SK-N-SH (cell line): ENCODE data around the gene SETSIP. TPM values are rescaled to one million over a fixed set of nuclear protein-coding genes. Genes with fewer than 3 reads are reported as not detected.

Experiments
- CTCF ChIA-PET: fragments of 300-600, 350-600 bp; formaldehyde crosslinking; extraction: SDS; loops from one replicate; lab custom pipeline; 2021; lab: Yijun Ruan, JAX
- POLR2A ChIA-PET: fragments of 350-600 bp; sonication (Branson Sonifier 250); formaldehyde crosslinking; extraction: SDS; loops from one replicate; lab custom pipeline; 2020; ENCODE audit warnings: antibody characterized with exemption, inconsistent platforms; lab: Yijun Ruan, JAX
- DNase-seq: peaks from one replicate; pipeline ENCODE4 v3.0.0; 2012
- H2AFZ ChIP-seq: fragments of 200-600 bp; sonication (generic); 2 replicates; pipeline ENCODE4 v1.8.1; 2016; ENCODE audit warnings: antibody characterized with exemption, mild to moderate bottlenecking, low read depth
- H3F3A ChIP-seq: fragments of 200-600 bp; sonication (generic); replicated peaks from 2 replicates; pipeline ENCODE3; 2016; ENCODE audit warnings: antibody characterized with exemption, mild to moderate bottlenecking; ENCODE audit not compliant: insufficient read depth
- H3K27ac ChIP-seq, 2 experiments: fragments of 200-500 bp in 1 of 2; fragments of 200-600 bp in 1 of 2; sonication (Bioruptor generic) in 1 of 2; sonication (generic), shearing (Covaris generic) in 1 of 2; 2 replicates each; pipeline versions ENCODE4 v1.5.1 to v1.6.1; 2014 to 2016; ENCODE audit warnings: low read depth in 2 of 2, inconsistent platforms in 1 of 2, low read length in 1 of 2, mild to moderate bottlenecking in 1 of 2, mixed read lengths in 1 of 2
- H3K27me3 ChIP-seq: fragments of 200-600 bp; sonication (generic), shearing (Covaris generic); 2 replicates; pipeline ENCODE4 v1.6.1; 2016; ENCODE audit warnings: mixed run types; ENCODE audit not compliant: insufficient read depth
- H3K36me3 ChIP-seq, 2 experiments: fragments of 200-500 bp in 1 of 2; fragments of 200-600 bp in 1 of 2; sonication (Bioruptor generic) in 1 of 2; sonication (generic) in 1 of 2; replicated peaks in 1 of 2; 2 replicates each; pipeline versions ENCODE3 to v1.5.1; 2014 to 2016; ENCODE audit warnings: low read length in 1 of 2, mild to moderate bottlenecking in 1 of 2; ENCODE audit not compliant: insufficient read depth in 2 of 2, control insufficient read depth in 1 of 2
- H3K4me1 ChIP-seq, 2 experiments: fragments of 200-500 bp in 1 of 2; fragments of 200-600 bp in 1 of 2; sonication (Bioruptor generic) in 1 of 2; sonication (generic), shearing (Covaris generic) in 1 of 2; 2 replicates each; pipeline versions ENCODE4 v1.5.1 to v1.6.1; 2014 to 2016; ENCODE audit warnings: low read depth in 1 of 2, low read length in 1 of 2, mixed run types in 1 of 2; ENCODE audit not compliant: insufficient read depth in 2 of 2, control insufficient read depth in 1 of 2
- H3K4me2 ChIP-seq: fragments of 200-600 bp; sonication (generic), shearing (Covaris generic); 2 replicates; pipeline ENCODE4 v1.6.1; 2017; ENCODE audit warnings: mixed run types
- H3K4me3 ChIP-seq, 2 experiments: fragments of 200-500 bp in 1 of 2; fragments of 200-600 bp in 1 of 2; sonication (Bioruptor generic) in 1 of 2; sonication (generic), shearing (Covaris generic) in 1 of 2; 2 replicates each; pipeline versions ENCODE4 v1.5.1 to v1.8.1; 2014 to 2016; ENCODE audit warnings: low read depth in 2 of 2, inconsistent platforms in 1 of 2, low read length in 1 of 2, mild to moderate bottlenecking in 1 of 2, mixed read lengths in 1 of 2, moderate library complexity in 1 of 2
- H3K79me2 ChIP-seq: fragments of 200-600 bp; sonication (generic); 2 replicates; pipeline ENCODE4 v1.8.1; 2017; ENCODE audit warnings: mild to moderate bottlenecking; ENCODE audit not compliant: insufficient read depth
- H3K9ac ChIP-seq: fragments of 200-600 bp; sonication (generic); 2 replicates; pipeline ENCODE4 v1.6.1; 2017; ENCODE audit warnings: mixed run types
- H3K9me2 ChIP-seq: fragments of 200-600 bp; sonication (generic); 2 replicates; pipeline ENCODE4 v1.6.1; 2017; ENCODE audit warnings: mixed run types
- H3K9me3 ChIP-seq: fragments of 200-600 bp; sonication (generic); 2 replicates; pipeline ENCODE4 v1.6.1; 2017; ENCODE audit warnings: mixed run types, mild to moderate bottlenecking, moderate library complexity
- H4K20me1 ChIP-seq: fragments of 200-600 bp; sonication (generic); 2 replicates; pipeline ENCODE4 v1.6.1; 2017; ENCODE audit warnings: mild to moderate bottlenecking, mixed run types; ENCODE audit not compliant: insufficient read depth
- ELF1 ChIP-seq: IDR thresholded peaks from 2 replicates; pipeline ENCODE4 v1.4.0; 2012
- EZH2phosphoT487 ChIP-seq: fragments of 200-600 bp; sonication (generic); IDR thresholded peaks from 2 replicates; pipeline ENCODE4 v1.6.1; 2017; ENCODE audit warnings: low read depth, mixed run types, mild to moderate bottlenecking, antibody characterized with exemption, moderate library complexity, borderline replicate concordance
- FOSL2 ChIP-seq: IDR thresholded peaks from 2 replicates; pipeline ENCODE4 v1.4.0; 2012; ENCODE audit warnings: low read depth, mild to moderate bottlenecking, moderate library complexity, borderline replicate concordance
- GABPA ChIP-seq: IDR thresholded peaks from 2 replicates; pipeline ENCODE4 v1.4.0; 2012; ENCODE audit warnings: low read depth, mild to moderate bottlenecking
- GATA2 ChIP-seq: sonication (generic); formaldehyde crosslinking; IDR thresholded peaks from 2 replicates; pipeline ENCODE4 v1.5.0; 2020; ENCODE audit warnings: mild to moderate bottlenecking, missing genetic modification reagents
- NRF1 ChIP-seq: IDR thresholded peaks from 2 replicates; pipeline ENCODE4 v1.6.1; 2012; ENCODE audit warnings: low read depth, mild to moderate bottlenecking, low read length
- RAD21 ChIP-seq: IDR thresholded peaks from 2 replicates; pipeline ENCODE4 v1.6.1; 2012; ENCODE audit warnings: mild to moderate bottlenecking, low read length
- RFX5 ChIP-seq: IDR thresholded peaks from 2 replicates; pipeline ENCODE4 v1.6.1; 2012; ENCODE audit warnings: mild to moderate bottlenecking, improper control_type of control experiment, low read length
- RXRA ChIP-seq: IDR thresholded peaks from 2 replicates; pipeline ENCODE4 v1.4.0; 2012; ENCODE audit warnings: low read depth, mild to moderate bottlenecking, borderline replicate concordance
- SIN3A ChIP-seq: IDR thresholded peaks from 2 replicates; pipeline ENCODE4 v1.6.1; 2012; ENCODE audit warnings: low read depth, mild to moderate bottlenecking, low read length, moderate library complexity, borderline replicate concordance
- TEAD4 ChIP-seq: IDR thresholded peaks from 2 replicates; pipeline ENCODE4 v1.4.0; 2012; ENCODE audit warnings: mild to moderate bottlenecking, borderline replicate concordance; ENCODE audit not compliant: insufficient read depth
- WGBS: methylation state at CpG from one replicate; pipeline ENCODE4 v1.1.6; 2017; ENCODE audit warnings: low lambda C conversion rate; 5-methylcytosine and 5-hydroxymethylcytosine counted together
- polyA plus RNA-seq, 3 experiments: library from polyadenylated mRNA; depleted of rRNA; stranded (reverse); fragments of >200 nt; gene quantifications; 2 replicates each; pipeline ENCODE4 v1.2.3, GENCODE V29; 2012
- TF ChIP-seq, protein P1 (sequence below): IDR thresholded peaks from 2 replicates; pipeline ENCODE4 v1.4.0; 2012; ENCODE audit warnings: low read depth
- TF ChIP-seq, protein P2 (sequence below): fragments of 150-350 bp; IDR thresholded peaks from 2 replicates; pipeline ENCODE4 v1.6.1; 2017; ENCODE audit warnings: antibody characterized with exemption, low read length, low read depth, borderline replicate concordance
- TF ChIP-seq, protein P3 (sequence below): IDR thresholded peaks from 2 replicates; pipeline ENCODE4 v1.6.1; 2012; ENCODE audit warnings: mild to moderate bottlenecking, low read depth, low read length, moderate library complexity
- TF ChIP-seq, protein P4 (sequence below): fragments of 200-600 bp; sonication (generic); IDR thresholded peaks from 2 replicates; pipeline ENCODE4 v1.6.1; 2017; ENCODE audit warnings: antibody characterized with exemption, mild to moderate bottlenecking, moderate library complexity
- TF ChIP-seq, protein P5 (sequence below): fragments of 150-350 bp; IDR thresholded peaks from 2 replicates; pipeline ENCODE4 v1.6.1; 2016; ENCODE audit warnings: mild to moderate bottlenecking, low read depth, low read length
- TF ChIP-seq, protein P6 (sequence below): IDR thresholded peaks from 2 replicates; pipeline ENCODE4 v1.4.0; 2012; ENCODE audit warnings: low read depth, borderline replicate concordance

The SETSIP gene
- polyA plus RNA-seq, 1 of the 3 experiments (the other 2 are of a cell fraction), result not detected

DNA sequence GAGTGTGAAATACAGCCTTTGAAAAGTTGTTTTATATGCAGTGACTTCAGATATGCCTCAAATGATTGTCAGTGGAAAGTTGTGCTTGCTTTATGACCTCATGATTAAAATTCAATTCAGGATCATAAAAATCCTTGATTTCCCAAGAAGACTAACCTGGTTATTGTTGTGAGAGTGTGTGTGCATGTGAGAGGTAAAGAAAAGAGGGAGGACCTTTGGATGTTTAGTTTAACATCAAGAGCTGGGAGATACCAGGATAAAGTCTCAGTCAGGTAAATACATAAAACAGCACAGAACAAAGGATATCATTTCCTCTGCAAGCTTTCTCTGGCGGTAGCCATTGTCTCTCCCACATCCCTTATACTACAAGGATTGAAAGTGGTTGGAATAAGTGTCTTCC is 19.4 kb upstream of the SETSIP start:
- POLR2A ChIA-PET, result no interaction called here
- CTCF ChIA-PET, result interaction anchor here (0.7 kb wide), 1 partner anchor 98 kb away, joined by 3 read pairs; no protein-coding TSS in a partner anchor
- H3K4me3 ChIP-seq, result no peak overlapping the region

DNA sequence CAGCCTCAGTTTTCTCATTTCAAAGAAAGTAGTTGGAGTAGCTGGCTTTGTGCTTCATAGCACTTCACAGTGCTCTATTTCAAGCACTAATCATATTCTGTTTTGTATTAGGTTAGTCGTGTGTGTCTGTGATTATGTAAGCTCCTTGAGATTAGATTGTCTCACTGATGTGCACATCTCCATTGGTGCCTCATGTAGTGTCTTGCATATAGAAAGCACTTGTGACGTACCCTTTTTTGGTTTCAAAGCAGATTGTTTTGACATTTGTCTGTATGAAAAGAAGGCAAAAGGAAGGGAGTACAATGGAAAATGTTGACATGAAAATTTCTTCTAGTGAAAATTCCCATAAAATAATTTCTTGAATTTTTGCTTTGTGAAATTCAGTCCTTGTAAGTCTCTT is 18.9 kb upstream of the SETSIP start:
- CTCF ChIA-PET, result no interaction called here
- no peaks in the 10 kb centered on the region for H4K20me1 ChIP-seq
- WGBS, result 46% methylated on average over 2 of the region's 2 CpGs
- no peak overlapping the region for H3K9ac ChIP-seq
- H2AFZ ChIP-seq, result no peak overlapping the region
- H3F3A ChIP-seq, result no peaks in the 10 kb centered on the region
- no peak overlapping the region for H3K27ac ChIP-seq
- no peaks in the 10 kb centered on the region for H3K4me1 ChIP-seq
- POLR2A ChIA-PET, result no interaction called here
- H3K79me2 ChIP-seq, result no peaks in the 10 kb centered on the region
- no peak overlapping the region for H3K4me3 ChIP-seq
- H3K27me3 ChIP-seq, result no peaks in the 10 kb centered on the region
- H3K9me3 ChIP-seq, result no peaks in the 10 kb centered on the region
- DNase-seq, result no peak
- H3K36me3 ChIP-seq, result no peaks in the 10 kb centered on the region
- no peaks in the 10 kb centered on the region for H3K9me2 ChIP-seq
- no peak overlapping the region for H3K4me2 ChIP-seq
- TF ChIP-seq SIN3A (no peak), TEAD4 (no peak), EZH2phosphoT487 (no peak), NRF1 (no peak), RFX5 (no peak), GATA2 (CRISPR knock-in tag) (no peak), RXRA (no peak), ELF1 (no peak), RAD21 (no peak), FOSL2 (no peak)
- TF ChIP-seq, protein P1, sequence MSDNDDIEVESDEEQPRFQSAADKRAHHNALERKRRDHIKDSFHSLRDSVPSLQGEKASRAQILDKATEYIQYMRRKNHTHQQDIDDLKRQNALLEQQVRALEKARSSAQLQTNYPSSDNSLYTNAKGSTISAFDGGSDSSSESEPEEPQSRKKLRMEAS, result no peak
- TF ChIP-seq, protein P2, sequence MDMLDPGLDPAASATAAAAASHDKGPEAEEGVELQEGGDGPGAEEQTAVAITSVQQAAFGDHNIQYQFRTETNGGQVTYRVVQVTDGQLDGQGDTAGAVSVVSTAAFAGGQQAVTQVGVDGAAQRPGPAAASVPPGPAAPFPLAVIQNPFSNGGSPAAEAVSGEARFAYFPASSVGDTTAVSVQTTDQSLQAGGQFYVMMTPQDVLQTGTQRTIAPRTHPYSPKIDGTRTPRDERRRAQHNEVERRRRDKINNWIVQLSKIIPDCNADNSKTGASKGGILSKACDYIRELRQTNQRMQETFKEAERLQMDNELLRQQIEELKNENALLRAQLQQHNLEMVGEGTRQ, result no peak
- TF ChIP-seq, protein P3, sequence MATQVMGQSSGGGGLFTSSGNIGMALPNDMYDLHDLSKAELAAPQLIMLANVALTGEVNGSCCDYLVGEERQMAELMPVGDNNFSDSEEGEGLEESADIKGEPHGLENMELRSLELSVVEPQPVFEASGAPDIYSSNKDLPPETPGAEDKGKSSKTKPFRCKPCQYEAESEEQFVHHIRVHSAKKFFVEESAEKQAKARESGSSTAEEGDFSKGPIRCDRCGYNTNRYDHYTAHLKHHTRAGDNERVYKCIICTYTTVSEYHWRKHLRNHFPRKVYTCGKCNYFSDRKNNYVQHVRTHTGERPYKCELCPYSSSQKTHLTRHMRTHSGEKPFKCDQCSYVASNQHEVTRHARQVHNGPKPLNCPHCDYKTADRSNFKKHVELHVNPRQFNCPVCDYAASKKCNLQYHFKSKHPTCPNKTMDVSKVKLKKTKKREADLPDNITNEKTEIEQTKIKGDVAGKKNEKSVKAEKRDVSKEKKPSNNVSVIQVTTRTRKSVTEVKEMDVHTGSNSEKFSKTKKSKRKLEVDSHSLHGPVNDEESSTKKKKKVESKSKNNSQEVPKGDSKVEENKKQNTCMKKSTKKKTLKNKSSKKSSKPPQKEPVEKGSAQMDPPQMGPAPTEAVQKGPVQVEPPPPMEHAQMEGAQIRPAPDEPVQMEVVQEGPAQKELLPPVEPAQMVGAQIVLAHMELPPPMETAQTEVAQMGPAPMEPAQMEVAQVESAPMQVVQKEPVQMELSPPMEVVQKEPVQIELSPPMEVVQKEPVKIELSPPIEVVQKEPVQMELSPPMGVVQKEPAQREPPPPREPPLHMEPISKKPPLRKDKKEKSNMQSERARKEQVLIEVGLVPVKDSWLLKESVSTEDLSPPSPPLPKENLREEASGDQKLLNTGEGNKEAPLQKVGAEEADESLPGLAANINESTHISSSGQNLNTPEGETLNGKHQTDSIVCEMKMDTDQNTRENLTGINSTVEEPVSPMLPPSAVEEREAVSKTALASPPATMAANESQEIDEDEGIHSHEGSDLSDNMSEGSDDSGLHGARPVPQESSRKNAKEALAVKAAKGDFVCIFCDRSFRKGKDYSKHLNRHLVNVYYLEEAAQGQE, result no peak
- TF ChIP-seq, protein P4, sequence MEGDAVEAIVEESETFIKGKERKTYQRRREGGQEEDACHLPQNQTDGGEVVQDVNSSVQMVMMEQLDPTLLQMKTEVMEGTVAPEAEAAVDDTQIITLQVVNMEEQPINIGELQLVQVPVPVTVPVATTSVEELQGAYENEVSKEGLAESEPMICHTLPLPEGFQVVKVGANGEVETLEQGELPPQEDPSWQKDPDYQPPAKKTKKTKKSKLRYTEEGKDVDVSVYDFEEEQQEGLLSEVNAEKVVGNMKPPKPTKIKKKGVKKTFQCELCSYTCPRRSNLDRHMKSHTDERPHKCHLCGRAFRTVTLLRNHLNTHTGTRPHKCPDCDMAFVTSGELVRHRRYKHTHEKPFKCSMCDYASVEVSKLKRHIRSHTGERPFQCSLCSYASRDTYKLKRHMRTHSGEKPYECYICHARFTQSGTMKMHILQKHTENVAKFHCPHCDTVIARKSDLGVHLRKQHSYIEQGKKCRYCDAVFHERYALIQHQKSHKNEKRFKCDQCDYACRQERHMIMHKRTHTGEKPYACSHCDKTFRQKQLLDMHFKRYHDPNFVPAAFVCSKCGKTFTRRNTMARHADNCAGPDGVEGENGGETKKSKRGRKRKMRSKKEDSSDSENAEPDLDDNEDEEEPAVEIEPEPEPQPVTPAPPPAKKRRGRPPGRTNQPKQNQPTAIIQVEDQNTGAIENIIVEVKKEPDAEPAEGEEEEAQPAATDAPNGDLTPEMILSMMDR, result no peak
- TF ChIP-seq, protein P5, sequence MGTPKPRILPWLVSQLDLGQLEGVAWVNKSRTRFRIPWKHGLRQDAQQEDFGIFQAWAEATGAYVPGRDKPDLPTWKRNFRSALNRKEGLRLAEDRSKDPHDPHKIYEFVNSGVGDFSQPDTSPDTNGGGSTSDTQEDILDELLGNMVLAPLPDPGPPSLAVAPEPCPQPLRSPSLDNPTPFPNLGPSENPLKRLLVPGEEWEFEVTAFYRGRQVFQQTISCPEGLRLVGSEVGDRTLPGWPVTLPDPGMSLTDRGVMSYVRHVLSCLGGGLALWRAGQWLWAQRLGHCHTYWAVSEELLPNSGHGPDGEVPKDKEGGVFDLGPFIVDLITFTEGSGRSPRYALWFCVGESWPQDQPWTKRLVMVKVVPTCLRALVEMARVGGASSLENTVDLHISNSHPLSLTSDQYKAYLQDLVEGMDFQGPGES, result no peak

More for the DNA sequence above, 19.4 kb upstream of the SETSIP start:
- no peak overlapping the region for H3K27ac ChIP-seq
- H3K9ac ChIP-seq, result no peak overlapping the region
- H3K27me3 ChIP-seq, result no peaks in the 10 kb centered on the region
- no peaks in the 10 kb centered on the region for H4K20me1 ChIP-seq
- TF ChIP-seq SIN3A, result no peak
- TF ChIP-seq, protein P6, sequence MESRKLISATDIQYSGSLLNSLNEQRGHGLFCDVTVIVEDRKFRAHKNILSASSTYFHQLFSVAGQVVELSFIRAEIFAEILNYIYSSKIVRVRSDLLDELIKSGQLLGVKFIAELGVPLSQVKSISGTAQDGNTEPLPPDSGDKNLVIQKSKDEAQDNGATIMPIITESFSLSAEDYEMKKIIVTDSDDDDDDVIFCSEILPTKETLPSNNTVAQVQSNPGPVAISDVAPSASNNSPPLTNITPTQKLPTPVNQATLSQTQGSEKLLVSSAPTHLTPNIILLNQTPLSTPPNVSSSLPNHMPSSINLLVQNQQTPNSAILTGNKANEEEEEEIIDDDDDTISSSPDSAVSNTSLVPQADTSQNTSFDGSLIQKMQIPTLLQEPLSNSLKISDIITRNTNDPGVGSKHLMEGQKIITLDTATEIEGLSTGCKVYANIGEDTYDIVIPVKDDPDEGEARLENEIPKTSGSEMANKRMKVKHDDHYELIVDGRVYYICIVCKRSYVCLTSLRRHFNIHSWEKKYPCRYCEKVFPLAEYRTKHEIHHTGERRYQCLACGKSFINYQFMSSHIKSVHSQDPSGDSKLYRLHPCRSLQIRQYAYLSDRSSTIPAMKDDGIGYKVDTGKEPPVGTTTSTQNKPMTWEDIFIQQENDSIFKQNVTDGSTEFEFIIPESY, result no peak
- TF ChIP-seq GABPA, result no peak
- no peaks in the 10 kb centered on the region for H3K79me2 ChIP-seq
- H3K4me1 ChIP-seq, result no peaks in the 10 kb centered on the region
- no peaks in the 10 kb centered on the region for H3K9me3 ChIP-seq
- WGBS, result 100% methylated on average over 1 of the region's 1 CpG
- DNase-seq, result no peak
- H3K36me3 ChIP-seq, result no peaks in the 10 kb centered on the region
- H3F3A ChIP-seq, result no peaks in the 10 kb centered on the region
- no peak overlapping the region for H3K4me2 ChIP-seq
- H3K9me2 ChIP-seq, result no peaks in the 10 kb centered on the region
- H2AFZ ChIP-seq, result no peak overlapping the region
